GM18519 (cell line): Measurements from ENCODE around the gene AGMO.

Experiments
- ATAC-seq: cut with Tn5 transposase; IDR thresholded peaks from one replicate; pipeline ENCODE4 v1.9.1; 2021; ENCODE audit warnings: mild to moderate bottlenecking, moderate library complexity; ENCODE audit not compliant: unreplicated experiment, low FRiP score

AGMO gene

GRCh38 chr7:15463801-15464666 lies 97.8 kb downstream of the AGMO start:
- ATAC-seq, result no peak

DNA sequence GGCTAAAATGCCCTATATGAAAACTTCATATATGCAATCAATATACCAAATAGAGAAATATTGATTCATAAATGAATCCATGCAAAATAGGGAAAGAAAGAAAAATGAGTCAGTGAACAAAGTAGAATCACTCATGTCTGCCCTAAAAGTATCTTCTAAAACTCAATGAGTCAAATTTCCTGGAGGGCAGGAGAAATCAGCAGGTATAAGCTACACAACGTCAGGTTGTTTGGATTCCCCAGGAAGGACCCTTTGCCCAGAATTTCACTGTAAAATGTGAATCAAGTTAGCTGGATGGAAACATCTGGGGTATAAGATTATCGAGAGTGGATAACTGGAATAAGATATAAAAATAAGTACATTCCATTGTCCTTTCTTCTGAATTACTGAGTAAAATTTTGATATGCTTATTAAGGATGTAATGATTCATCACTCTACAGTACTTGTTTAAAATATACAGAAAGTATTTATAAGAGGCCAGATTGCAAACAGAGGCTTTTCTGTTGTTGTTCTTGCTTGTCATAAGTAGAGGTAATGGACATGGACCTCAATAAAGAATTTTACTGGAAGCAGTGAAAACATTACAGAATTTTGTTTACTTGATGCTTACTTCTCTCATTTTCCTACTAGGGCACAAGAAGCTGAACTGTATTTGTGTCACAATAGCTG lies 99.0 kb downstream of the AGMO start:
- no peak for ATAC-seq

DNA sequence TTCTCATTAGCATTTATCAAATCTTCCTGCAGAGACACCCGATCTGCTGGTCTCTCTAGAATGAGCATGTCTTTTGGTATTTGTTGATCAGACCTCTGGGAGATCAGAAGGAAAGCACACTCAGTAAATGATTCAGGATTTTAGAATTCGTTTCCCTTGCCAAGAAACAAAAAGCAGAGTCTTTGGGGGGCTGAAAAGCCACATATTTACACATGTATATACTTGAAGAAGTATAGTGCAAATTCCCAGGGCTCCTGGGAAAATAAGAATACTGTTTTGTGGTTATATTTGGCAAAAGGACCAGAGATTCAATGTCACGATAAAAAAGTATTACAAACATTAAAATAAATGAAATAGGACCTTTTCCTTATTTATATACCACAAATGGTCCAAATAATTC lies 100.2 kb downstream of the AGMO start:
- no peak for ATAC-seq

- no peak for ATAC-seq
Measured at GRCh38 chr7:15459018-15459615, 102.7 kb downstream of the AGMO start.

DNA sequence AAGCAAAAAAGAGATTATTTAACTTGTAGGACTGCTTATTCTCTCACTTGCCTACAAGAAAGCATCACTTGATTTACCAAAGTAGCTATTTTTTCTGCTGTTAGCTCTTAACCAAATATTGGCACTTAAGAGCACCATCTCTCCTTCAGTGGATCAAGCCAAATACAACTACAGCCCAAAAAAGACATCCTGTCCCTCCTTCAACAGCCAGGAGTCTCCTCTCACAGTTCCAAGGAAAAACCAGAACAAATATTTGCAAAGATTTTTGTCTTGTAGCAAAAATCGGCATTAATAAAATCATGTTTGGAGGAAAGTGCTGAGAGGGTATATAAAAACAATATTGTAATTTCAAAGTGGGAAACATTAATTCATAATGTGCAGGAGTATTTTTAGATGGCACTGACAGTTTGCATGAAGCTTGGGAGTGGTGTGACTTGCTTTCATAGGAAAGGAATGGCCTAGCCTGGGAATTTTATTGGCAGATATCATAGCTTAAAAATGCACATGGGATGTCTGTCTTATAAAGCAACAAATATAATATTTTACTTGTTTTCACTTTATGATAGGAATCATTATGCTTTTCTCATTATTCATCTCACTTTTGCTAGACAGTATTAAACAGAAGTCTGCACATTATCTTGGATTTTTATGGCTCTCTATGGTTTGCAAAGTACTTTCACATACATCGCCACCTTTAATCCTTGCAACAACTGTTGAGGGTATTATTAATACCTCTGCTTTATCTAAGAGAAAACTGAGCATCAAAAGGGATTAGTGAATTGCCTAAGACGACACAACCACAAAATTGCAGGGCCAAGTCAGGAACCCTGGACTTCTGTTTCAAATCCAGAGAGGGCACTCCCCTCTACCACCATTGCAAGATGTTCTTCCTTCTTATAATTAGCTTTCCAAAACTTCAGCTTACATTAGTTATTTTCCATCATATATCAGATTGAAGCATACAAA lies 103.5 kb downstream of the AGMO start:
- no peak for ATAC-seq

- ATAC-seq, result no peak
Measured at GRCh38 chr7:15452670-15453069, 109.1 kb downstream of the AGMO start.

- no peak for ATAC-seq
Measured at GRCh38 chr7:15446722-15447121, 115.1 kb downstream of the AGMO start.

- ATAC-seq, result no peak
Measured at GRCh38 chr7:15446280-15446679, 115.5 kb downstream of the AGMO start.

DNA sequence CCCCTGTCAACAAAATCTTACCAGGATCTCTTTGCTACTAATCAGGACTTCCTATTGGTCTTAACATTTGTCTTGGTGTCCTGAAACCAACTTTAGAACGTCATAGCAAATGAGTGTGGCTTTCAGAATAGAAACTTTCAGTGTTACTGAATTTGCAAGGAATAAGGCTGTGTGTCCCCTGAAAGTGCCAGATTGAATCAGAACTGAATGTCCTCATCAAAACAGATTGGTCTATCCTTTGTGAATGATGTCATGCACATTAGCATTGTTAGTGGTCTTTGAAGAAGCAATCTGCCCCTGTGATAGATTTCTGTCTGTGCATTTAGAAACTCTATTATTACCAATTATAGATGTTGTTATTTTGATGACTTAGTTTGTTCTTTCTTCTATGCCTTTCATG lies 119.9 kb downstream of the AGMO start:
- ATAC-seq, result no peak

- no peak for ATAC-seq
Measured at GRCh38 chr7:15440482-15440881, 121.3 kb downstream of the AGMO start.

- ATAC-seq, result no peak
Measured at GRCh38 chr7:15439853-15440252, 122.0 kb downstream of the AGMO start.

GRCh38 chr7:15433151-15433550 lies 128.7 kb downstream of the AGMO start:
- ATAC-seq, result no peak

- ATAC-seq, result no peak
Measured at GRCh38 chr7:15430911-15431310, 130.9 kb downstream of the AGMO start.

DNA sequence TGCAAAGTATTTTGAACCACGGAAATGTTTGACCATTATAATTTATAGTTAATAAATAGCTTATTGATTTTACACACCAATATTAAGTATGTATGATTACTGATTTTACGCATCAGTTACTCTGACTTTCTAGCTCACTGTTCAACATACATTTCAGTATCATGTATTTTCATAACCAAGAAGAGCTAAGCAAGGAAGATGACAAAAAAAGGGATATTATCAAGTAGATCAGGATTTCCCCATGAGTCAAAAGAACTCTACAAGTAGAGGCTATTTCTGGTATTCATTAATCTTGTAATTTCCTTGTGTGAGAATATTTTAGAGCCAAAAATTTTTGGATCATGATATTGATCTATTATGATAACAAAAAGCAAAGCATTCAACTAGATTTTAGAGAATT lies 131.6 kb downstream of the AGMO start:
- ATAC-seq, result no peak

DNA sequence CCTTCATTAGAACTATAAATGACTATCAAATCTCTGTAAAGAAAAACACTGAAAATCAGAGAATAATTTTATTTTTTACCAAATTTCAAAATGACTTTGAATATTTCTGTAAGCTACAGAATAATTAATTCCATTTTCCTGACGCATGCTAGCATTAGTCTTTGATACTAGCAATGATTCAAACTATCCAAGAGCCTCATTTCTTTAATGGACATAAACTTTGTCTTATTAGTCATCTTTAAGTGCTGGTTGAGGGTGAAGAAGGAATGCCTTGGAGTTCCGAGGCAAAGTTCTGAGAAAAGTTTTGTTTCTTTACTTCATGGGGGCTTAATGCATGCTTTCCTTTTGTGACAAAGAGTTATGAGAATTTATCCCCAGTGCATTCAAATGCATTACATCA lies 137.3 kb downstream of the AGMO start:
- no peak for ATAC-seq

DNA sequence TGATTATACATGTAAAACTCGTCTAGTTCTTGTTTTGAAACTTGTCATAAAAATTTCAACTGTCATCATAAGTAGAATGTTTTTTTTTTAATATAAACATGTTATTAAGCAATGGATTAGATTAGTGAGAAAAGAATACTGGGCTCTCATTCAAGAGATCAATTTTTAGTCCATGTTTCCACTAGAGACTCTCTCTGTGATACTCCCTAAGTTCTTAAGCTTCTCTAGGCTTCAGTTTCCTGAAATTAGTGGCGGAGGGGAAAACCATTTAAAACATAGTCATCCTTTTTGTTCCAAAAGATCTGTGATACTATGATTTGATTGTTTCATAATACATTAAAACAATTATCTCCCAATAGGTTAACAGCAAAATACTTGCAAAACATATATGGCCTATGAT lies 142.2 kb downstream of the AGMO start:
- ATAC-seq, result no peak

DNA sequence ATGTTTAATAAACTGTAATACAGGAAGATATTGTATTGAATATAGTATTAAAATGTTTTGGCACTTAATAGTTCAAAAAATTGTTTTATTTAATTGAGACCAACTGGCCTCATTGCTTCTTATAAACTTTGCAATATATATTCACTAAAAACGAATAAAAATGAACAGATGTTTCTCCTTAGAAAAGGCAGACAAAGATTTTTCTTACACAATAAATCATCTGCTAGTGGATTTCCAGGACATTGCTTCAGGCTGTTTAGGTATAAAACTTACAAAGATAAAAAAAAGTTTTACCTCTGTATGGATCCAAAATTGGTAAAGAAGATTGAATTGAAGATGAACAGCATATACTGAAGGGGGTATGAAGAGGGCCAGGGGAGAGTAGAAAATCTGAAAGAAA lies 143.6 kb downstream of the AGMO start:
- ATAC-seq, result no peak

- ATAC-seq, result no peak
Measured at GRCh38 chr7:15417341-15417988, 144.3 kb downstream of the AGMO start.

DNA sequence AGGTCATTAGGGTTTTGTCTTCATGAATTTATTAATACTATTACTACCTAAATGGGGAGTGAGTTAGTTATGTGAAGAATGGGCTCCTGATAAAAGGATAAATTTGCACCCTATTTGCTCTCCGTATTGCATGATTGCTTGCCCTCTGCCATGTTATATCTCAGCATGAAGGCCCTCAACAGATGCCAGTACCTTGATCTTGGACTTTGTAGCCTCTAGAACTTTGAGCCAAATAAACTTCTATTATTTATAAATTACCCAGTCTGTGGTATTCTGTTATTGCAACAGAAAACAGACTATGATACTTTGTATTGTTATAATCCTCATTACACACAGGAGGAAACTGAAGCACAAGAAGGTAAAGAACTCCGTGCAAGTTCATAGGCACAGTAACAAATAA lies 150.8 kb downstream of the AGMO start:
- no peak for ATAC-seq

DNA sequence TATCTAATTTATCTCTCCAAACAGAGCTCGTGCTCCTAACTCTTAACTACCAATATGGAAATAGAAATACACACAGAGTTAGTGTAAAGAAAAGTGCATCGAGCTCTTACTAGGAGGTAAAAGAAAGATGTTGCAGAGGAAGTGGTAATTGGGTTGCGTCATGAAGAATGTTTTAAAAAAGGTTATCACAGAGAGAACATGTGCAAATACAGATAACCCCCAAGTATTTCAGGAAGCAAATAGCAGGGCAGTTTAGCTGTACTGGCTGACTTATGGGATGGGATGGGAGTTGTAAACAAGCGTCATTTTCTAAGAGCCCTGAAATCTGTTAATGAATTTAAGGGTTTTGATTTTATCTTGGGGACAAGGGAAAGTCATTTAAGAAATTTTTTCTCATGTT lies 153.9 kb downstream of the AGMO start:
- no peak for ATAC-seq
